GM18526 (cell line): ENCODE data around the gene METTL15.

ENCODE experiments used
- POLR2A ChIP-seq: IDR thresholded peaks from 3 replicates; pipeline ENCODE4 v1.6.1; 2011; ENCODE audit not compliant: insufficient read length; ENCODE audit errors: extremely low read depth

Gene METTL15

GRCh38 chr11:28243061-28243460 lies 134.9 kb downstream of the METTL15 start:
- no peak for TF ChIP-seq POLR2A

GRCh38 chr11:28243581-28243980 lies 135.4 kb downstream of the METTL15 start:
- TF ChIP-seq POLR2A = no peak

- no peak for TF ChIP-seq POLR2A
These were observed 136.9 kb downstream of the METTL15 start for GRCh38 chr11:28245131-28245530.

- TF ChIP-seq POLR2A = no peak
These were observed 142.0 kb downstream of the METTL15 start for GRCh38 chr11:28250192-28250591.

DNA sequence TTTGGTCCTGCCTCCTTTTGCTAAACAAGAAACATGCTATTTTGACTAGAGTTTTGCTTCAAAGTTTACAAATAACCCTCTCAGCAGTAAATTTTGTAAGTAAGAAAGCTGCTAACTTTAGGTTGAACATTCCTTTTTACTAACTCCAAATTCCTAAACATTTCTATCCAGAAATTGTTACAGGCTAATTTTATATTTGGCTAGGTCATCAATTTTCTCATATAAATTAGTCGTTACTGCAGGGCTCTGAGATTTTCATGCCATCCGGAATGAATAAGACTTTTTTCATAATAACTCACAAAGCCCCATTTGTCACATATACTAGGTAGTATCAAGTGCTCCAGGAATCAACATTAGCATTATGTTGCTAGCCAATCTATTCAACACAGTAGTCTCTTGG lies 143.1 kb downstream of the METTL15 start:
- no peak for TF ChIP-seq POLR2A

DNA sequence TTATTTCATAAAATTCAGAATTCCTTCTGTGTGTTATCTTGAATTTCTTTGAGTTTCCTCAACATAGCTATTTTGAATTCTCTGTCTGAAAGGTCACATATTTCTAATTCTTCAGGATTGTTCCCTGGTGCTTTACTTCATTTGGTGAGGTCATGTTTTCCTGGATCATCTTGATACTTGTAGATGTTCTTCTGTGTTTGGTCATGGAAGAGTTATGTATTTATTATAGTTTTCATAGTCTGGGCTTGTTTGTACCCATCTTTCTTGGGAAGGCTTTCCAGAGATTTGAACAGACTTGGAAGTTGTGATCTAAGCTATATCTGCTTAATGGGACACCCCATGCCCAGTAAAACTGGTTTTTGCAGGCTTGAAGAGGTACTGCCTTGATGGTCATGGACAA lies 149.6 kb downstream of the METTL15 start:
- no peak for TF ChIP-seq POLR2A

GRCh38 chr11:28259177-28259843 lies 151.1 kb downstream of the METTL15 start:
- no peak for TF ChIP-seq POLR2A

DNA sequence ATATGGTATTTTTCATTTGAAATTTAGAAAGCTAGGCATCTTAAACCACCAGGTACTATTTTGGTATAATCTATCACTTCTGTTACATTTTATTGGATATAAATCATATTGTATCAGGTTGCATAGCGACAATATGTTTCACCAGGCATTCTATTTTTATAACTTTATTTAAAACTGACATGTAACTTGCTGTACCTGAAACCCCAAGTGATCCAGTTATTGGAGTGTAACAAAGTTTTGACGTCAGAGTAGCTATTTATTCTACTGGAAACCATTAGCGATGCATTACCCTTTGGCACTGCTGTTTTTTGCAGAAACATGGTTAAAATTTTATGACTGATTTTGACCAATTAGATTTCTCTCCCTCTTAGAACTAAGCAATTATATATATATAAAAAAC lies 160.7 kb downstream of the METTL15 start:
- no peak for TF ChIP-seq POLR2A

GRCh38 chr11:28269586-28269985 lies 161.4 kb downstream of the METTL15 start:
- TF ChIP-seq POLR2A = no peak

DNA sequence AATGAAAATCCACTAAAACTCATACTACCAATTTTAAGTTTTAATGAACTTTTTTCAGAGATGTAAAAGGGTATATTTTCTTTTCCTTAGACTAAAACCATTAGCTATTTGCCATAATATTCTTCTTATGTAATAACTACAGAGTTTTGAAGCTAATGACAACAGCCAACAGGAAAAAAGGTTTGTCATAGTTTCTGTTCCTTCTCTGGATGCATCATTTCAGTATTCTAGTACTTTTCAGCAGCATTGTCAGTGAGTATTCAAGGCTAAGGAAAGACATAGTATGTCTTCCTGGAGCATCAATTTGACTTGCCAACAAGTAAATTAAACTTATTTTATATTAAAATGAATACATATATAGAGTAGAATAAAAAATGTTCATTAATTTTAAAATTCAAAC lies 166.0 kb downstream of the METTL15 start:
- no peak for TF ChIP-seq POLR2A

GRCh38 chr11:28284196-28284595 lies 176.0 kb downstream of the METTL15 start:
- TF ChIP-seq POLR2A = no peak

DNA sequence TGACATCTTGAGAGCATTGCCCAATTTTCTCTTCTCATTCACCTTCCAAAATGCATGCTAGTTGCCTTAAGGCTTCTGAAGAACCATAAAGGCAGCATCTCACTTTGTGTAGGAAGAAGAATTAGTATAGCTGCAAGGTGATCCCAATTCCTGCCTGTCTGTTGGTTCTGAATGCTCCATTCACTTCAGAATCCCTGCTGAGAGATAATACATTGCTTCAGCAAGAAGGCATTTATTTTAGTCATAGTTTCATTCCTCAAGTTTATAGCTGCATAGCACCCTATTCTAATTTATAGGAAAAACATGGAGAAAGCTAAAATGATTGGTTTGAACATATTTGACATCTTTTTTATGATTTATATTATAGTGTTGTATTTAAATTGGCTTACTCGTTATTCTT lies 181.3 kb downstream of the METTL15 start:
- TF ChIP-seq POLR2A = no peak

DNA sequence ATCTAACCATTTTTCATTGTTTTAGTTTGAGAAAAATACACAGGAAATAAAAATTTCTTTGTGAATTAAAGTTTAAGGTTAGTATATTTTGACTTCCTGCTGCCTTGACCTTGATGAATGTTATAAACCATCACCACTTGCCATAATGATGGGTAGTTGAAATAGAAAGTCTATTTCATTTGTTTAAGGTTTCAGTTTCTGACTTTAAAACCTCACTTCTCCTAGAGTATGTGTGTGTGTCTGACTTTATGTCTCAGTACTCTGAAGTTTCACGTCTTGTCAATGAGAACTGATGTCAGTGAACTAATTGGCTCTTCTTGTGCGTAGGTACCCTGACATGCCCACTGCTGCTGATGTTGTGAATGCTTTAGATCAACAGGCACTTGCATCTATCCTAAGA lies 188.2 kb downstream of the METTL15 start:
- no peak for TF ChIP-seq POLR2A

DNA sequence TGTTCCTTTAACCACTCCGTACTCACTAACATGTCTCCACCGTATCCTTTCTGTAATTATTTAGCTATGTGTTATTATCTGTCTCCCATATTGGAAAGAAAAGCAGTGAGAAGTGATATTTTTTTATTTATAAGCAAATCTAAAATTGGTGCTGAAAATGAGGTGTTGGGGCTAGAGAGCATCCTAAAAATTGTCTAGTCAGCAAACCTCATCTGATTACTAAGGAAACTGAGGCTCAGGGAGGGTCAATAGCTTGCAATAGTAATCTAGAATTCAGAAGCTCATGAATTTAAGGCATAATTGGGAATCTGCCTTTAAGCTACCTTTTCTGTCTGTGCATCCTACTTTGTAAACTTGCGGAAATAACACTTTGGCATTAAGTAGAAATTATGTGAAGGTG lies 190.0 kb downstream of the METTL15 start:
- no peak for TF ChIP-seq POLR2A

DNA sequence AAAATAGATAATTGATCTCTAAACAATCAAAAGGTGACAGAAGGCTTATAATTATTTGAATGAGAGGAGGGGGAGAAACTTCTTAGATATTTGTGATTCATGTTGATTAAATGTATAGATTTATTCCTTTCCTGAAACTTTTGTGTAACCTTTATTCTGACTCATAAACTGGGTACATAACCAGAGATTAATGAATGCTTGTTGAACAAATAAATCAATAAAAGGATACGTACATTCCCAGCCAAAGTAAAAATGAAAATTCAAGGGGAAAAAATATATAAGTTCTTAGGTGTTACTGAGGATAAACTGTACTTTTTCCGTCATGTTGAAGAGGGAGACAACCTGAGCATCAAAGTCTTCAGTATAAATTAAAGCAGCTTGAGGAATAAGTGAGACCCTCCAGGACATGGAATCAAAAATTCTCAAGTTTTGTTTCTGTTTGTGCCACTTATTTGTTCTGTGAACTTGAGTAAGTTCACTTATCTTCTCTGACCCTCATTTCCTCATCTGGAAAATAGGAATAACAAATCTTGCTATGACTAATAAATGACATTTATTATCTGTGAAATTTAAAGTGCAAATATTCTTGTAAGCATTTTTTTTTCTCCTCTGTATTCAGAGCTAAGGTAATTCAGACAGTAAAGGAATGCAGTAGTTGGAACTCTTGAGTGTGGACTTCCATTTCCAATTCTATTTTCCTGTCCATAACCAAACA lies 195.4 kb downstream of the METTL15 start:
- TF ChIP-seq POLR2A = no peak

DNA sequence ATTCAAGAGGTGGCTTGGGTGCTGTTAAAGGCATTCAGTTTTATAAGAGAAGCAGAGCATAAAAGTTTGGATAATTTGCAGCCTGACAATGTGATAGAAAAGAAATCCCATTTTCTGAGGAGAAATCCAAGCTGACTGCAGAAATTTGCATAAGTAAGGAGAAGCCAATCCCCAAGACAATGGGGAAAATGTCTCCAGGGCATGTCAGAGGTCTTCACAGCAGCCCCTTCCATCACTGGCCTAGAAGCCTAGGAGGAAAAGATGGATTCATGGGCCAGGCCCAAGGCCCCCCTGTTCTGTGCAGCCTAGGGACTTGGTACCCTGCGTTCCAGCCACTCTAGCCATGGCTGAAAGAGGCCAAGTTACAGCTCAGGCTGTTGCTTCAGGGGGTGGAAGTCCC lies 207.3 kb downstream of the METTL15 start:
- no peak for TF ChIP-seq POLR2A

- no peak for TF ChIP-seq POLR2A
These were observed 210.7 kb downstream of the METTL15 start for GRCh38 chr11:28318871-28319270.

DNA sequence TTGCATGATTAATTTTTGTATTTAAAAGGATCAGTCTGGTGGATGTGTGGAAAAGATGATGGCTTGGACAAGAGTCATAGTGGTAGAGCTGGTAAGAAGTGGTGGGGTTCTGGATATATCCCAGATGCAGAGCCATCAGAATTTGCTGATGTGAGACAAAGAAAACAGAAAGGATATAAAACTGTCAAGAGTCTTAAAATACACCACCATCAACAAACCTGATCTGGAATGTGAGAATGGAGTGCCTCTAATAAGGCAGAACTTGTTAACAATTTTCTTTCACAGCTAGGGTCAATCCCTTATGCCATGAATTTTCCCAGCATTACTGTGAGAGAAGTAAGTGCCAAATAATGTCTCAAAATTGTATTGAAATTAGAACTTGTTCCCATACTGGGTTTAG lies 215.4 kb downstream of the METTL15 start:
- no peak for TF ChIP-seq POLR2A

DNA sequence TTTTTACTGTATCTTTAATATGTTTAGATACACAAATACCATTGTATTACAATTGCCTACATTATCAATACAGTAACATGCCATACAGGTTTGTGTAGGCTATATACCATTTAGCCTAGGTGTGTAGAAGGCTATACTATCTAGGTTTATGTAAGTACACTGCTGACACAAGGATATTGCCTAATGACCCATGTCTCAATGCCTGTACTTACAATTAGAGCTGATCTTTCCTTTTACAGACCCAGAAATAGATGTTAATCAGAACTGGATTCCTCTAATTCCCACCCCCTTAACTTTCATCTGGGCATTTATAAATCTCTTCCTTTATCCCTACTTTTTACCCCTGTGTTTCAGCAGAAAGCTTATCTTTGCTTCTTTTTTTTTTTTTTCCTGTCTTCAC lies 229.5 kb downstream of the METTL15 start:
- no peak for TF ChIP-seq POLR2A
